ENCODE data around the gene TMEM187.

The TMEM187 gene

DNA sequence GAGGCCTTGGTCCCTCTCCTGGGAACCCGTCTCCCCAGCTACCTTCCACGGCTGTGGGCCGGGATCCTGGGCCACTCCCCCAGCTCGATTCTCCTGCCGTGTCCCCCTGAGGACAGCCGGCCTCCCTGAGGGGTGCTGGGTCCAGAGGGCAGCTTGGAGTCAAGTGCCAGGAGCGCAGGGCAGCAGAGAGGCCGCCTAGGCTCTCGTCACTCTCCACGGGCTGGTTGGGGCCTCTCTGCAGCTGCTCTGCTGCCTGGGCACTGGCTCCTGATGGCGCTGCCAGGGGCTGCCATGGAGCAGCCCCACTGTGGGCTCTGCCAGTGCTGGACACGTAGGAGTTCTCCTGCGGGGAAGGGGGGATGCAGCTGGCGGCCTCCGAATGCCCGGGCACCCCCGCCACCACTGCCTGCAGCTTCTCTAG, 40.5 kb downstream of the TMEM187 start:
- Histone ChIP-seq H3K27me3 (no peaks in the 10 kb centered on the region), H3K27ac (no peak overlapping the region), H3K36me3 (peaks cover 26% of the 10 kb centered on the region), H3K4me1 (ENCODE audit: control insufficient read depth in 1 of 2, insufficient read depth in 1 of 2, low read depth in 1 of 2, low read length in 1 of 2) (peaks cover 16 to 18% of the 10 kb centered on the region in 2 experiments), H3K4me3 (ENCODE audit: low read depth in 1 of 2, low read length in 1 of 2) (no peak overlapping the region), H3K9me3 (no peaks in the 10 kb centered on the region)
- TF ChIP-seq CTCF (IDR thresholded peaks at IDR 0.05), result no peak

GRCh38 chrX:154013614-154014360, 41.2 kb downstream of the TMEM187 start:
- Histone ChIP-seq H3K4me1 (ENCODE audit: control insufficient read depth in 1 of 2, insufficient read depth in 1 of 2, low read depth in 1 of 2, low read length in 1 of 2) (peaks cover 24 to 26% of the 10 kb centered on the region in 2 experiments), H3K36me3 (peaks cover 26% of the 10 kb centered on the region), H3K9me3 (no peaks in the 10 kb centered on the region), H3K27ac (peak overlapping the region; percentile 52), H3K27me3 (no peaks in the 10 kb centered on the region), H3K4me3 (ENCODE audit: low read depth in 1 of 2, low read length in 1 of 2) (no peak overlapping the region)
- TF ChIP-seq CTCF (IDR thresholded peaks at IDR 0.05), result peak; percentile 81

- Histone ChIP-seq H3K4me1 (ENCODE audit: control insufficient read depth in 1 of 2, insufficient read depth in 1 of 2, low read depth in 1 of 2, low read length in 1 of 2) (peaks cover 26 to 28% of the 10 kb centered on the region in 2 experiments), H3K4me3 (ENCODE audit: low read depth in 1 of 2, low read length in 1 of 2) (no peak overlapping the region), H3K9me3 (no peaks in the 10 kb centered on the region), H3K36me3 (peaks cover 26% of the 10 kb centered on the region), H3K27me3 (no peaks in the 10 kb centered on the region), H3K27ac (peak overlapping the region; percentile 52)
- no peak for TF ChIP-seq CTCF (IDR thresholded peaks at IDR 0.05)
Observed at GRCh38 chrX:154014429-154015380, 42.2 kb downstream of the TMEM187 start.

DNA sequence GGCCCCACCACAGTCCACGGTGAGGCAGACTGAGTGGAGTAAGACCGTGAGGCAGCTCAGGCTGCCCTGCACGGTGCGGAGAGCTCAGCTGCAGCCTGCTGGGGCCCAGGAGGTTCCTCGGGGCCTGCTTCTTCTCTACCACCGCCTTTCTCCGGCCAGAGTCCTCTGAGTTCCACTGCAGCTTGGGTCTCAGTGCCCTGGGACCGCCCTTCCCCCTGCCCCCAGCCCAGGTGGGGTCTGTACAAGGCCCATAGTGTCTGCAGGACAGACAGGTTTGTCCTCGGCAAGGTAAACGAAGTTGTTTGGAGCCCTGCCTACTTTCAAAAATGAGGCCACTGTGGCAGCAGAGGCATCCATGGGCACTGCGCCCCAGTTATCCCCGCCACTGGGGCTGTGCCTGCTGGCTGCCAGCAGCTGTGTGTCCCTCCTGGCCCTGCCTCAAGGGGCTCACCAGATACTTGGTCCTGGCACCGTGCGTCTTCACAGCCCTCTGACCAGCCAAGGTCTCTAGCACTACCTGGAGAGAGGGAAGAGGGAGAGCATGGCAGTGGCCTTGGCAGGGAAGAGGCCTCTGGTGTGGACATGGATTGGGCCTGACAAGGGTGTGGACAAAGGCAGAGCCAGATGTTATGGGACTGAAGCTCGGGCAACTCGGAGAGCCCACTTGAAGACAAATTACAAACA, 43.2 kb downstream of the TMEM187 start:
- peaks cover 26% of the 10 kb centered on the region for H3K36me3 ChIP-seq
- H3K27ac ChIP-seq, result peak overlapping the region; percentile 52

More for the DNA sequence above, 43.2 kb downstream of the TMEM187 start:
- Histone ChIP-seq H3K4me3 (ENCODE audit: low read depth in 1 of 2, low read length in 1 of 2) (no peak overlapping the region), H3K27me3 (no peaks in the 10 kb centered on the region), H3K9me3 (no peaks in the 10 kb centered on the region), H3K4me1 (ENCODE audit: control insufficient read depth in 1 of 2, insufficient read depth in 1 of 2, low read depth in 1 of 2, low read length in 1 of 2) (peaks cover 24 to 26% of the 10 kb centered on the region in 2 experiments)
- TF ChIP-seq CTCF (IDR thresholded peaks at IDR 0.05), result no peak
